SK-N-SH (cell line): ENCODE data around the gene PTN. TPM values are rescaled to one million over a fixed set of nuclear protein-coding genes. Genes with fewer than 3 reads are reported as not detected.
"Not testable (repeated sequence)": the region's sequence is repeated elsewhere in the genome, so short reads cannot be mapped to it uniquely, and the experiment has no call there.

Source experiments
- CTCF ChIA-PET: fragments of 300-600, 350-600 bp; formaldehyde crosslinking; extraction: SDS; loops from one replicate; lab custom pipeline; 2021; lab: Yijun Ruan, JAX
- POLR2A ChIA-PET: fragments of 350-600 bp; sonication (Branson Sonifier 250); formaldehyde crosslinking; extraction: SDS; loops from one replicate; lab custom pipeline; 2020; ENCODE audit warnings: antibody characterized with exemption, inconsistent platforms; lab: Yijun Ruan, JAX
- DNase-seq: peaks from one replicate; pipeline ENCODE4 v3.0.0; 2012
- H2AFZ ChIP-seq: fragments of 200-600 bp; sonication (generic); 2 replicates; pipeline ENCODE4 v1.8.1; 2016; ENCODE audit warnings: antibody characterized with exemption, mild to moderate bottlenecking, low read depth
- H3F3A ChIP-seq: fragments of 200-600 bp; sonication (generic); replicated peaks from 2 replicates; pipeline ENCODE3; 2016; ENCODE audit warnings: antibody characterized with exemption, mild to moderate bottlenecking; ENCODE audit not compliant: insufficient read depth
- H3K27ac ChIP-seq, 2 experiments: fragments of 200-500 bp in 1 of 2; fragments of 200-600 bp in 1 of 2; sonication (Bioruptor generic) in 1 of 2; sonication (generic), shearing (Covaris generic) in 1 of 2; 2 replicates each; pipeline versions ENCODE4 v1.5.1 to v1.6.1; 2014 to 2016; ENCODE audit warnings: low read depth in 2 of 2, inconsistent platforms in 1 of 2, low read length in 1 of 2, mild to moderate bottlenecking in 1 of 2, mixed read lengths in 1 of 2
- H3K27me3 ChIP-seq: fragments of 200-600 bp; sonication (generic), shearing (Covaris generic); 2 replicates; pipeline ENCODE4 v1.6.1; 2016; ENCODE audit warnings: mixed run types; ENCODE audit not compliant: insufficient read depth
- H3K36me3 ChIP-seq, 2 experiments: fragments of 200-500 bp in 1 of 2; fragments of 200-600 bp in 1 of 2; sonication (Bioruptor generic) in 1 of 2; sonication (generic) in 1 of 2; replicated peaks in 1 of 2; 2 replicates each; pipeline versions ENCODE3 to v1.5.1; 2014 to 2016; ENCODE audit warnings: low read length in 1 of 2, mild to moderate bottlenecking in 1 of 2; ENCODE audit not compliant: insufficient read depth in 2 of 2, control insufficient read depth in 1 of 2
- H3K4me1 ChIP-seq, 2 experiments: fragments of 200-500 bp in 1 of 2; fragments of 200-600 bp in 1 of 2; sonication (Bioruptor generic) in 1 of 2; sonication (generic), shearing (Covaris generic) in 1 of 2; 2 replicates each; pipeline versions ENCODE4 v1.5.1 to v1.6.1; 2014 to 2016; ENCODE audit warnings: low read depth in 1 of 2, low read length in 1 of 2, mixed run types in 1 of 2; ENCODE audit not compliant: insufficient read depth in 2 of 2, control insufficient read depth in 1 of 2
- H3K4me2 ChIP-seq: fragments of 200-600 bp; sonication (generic), shearing (Covaris generic); 2 replicates; pipeline ENCODE4 v1.6.1; 2017; ENCODE audit warnings: mixed run types
- H3K4me3 ChIP-seq, 2 experiments: fragments of 200-500 bp in 1 of 2; fragments of 200-600 bp in 1 of 2; sonication (Bioruptor generic) in 1 of 2; sonication (generic), shearing (Covaris generic) in 1 of 2; 2 replicates each; pipeline versions ENCODE4 v1.5.1 to v1.8.1; 2014 to 2016; ENCODE audit warnings: low read depth in 2 of 2, inconsistent platforms in 1 of 2, low read length in 1 of 2, mild to moderate bottlenecking in 1 of 2, mixed read lengths in 1 of 2, moderate library complexity in 1 of 2
- H3K79me2 ChIP-seq: fragments of 200-600 bp; sonication (generic); 2 replicates; pipeline ENCODE4 v1.8.1; 2017; ENCODE audit warnings: mild to moderate bottlenecking; ENCODE audit not compliant: insufficient read depth
- H3K9ac ChIP-seq: fragments of 200-600 bp; sonication (generic); 2 replicates; pipeline ENCODE4 v1.6.1; 2017; ENCODE audit warnings: mixed run types
- H3K9me2 ChIP-seq: fragments of 200-600 bp; sonication (generic); 2 replicates; pipeline ENCODE4 v1.6.1; 2017; ENCODE audit warnings: mixed run types
- H3K9me3 ChIP-seq: fragments of 200-600 bp; sonication (generic); 2 replicates; pipeline ENCODE4 v1.6.1; 2017; ENCODE audit warnings: mixed run types, mild to moderate bottlenecking, moderate library complexity
- H4K20me1 ChIP-seq: fragments of 200-600 bp; sonication (generic); 2 replicates; pipeline ENCODE4 v1.6.1; 2017; ENCODE audit warnings: mild to moderate bottlenecking, mixed run types; ENCODE audit not compliant: insufficient read depth
- EP300 ChIP-seq, 2 experiments: IDR thresholded peaks; 2 replicates each; pipeline versions ENCODE4 v1.4.0 to v1.6.1; 2012; ENCODE audit warnings: borderline replicate concordance in 1 of 2, low read depth in 1 of 2, low read length in 1 of 2
- FOSL2 ChIP-seq: IDR thresholded peaks from 2 replicates; pipeline ENCODE4 v1.4.0; 2012; ENCODE audit warnings: low read depth, mild to moderate bottlenecking, moderate library complexity, borderline replicate concordance
- GATA2 ChIP-seq: sonication (generic); formaldehyde crosslinking; IDR thresholded peaks from 2 replicates; pipeline ENCODE4 v1.5.0; 2020; ENCODE audit warnings: mild to moderate bottlenecking, missing genetic modification reagents
- MEF2A ChIP-seq: IDR thresholded peaks from 2 replicates; pipeline ENCODE4 v1.4.0; 2012; ENCODE audit warnings: low read depth, borderline replicate concordance
- NFIC ChIP-seq: IDR thresholded peaks from 2 replicates; pipeline ENCODE4 v1.4.0; 2012; ENCODE audit warnings: borderline replicate concordance
- RAD21 ChIP-seq: IDR thresholded peaks from 2 replicates; pipeline ENCODE4 v1.6.1; 2012; ENCODE audit warnings: mild to moderate bottlenecking, low read length
- TAF1 ChIP-seq: IDR thresholded peaks from 2 replicates; pipeline ENCODE4 v1.6.1; 2012; ENCODE audit warnings: low read depth, mild to moderate bottlenecking, low read length, moderate library complexity, borderline replicate concordance
- TCF12 ChIP-seq: IDR thresholded peaks from 2 replicates; pipeline ENCODE4 v1.4.0; 2012
- TEAD4 ChIP-seq: IDR thresholded peaks from 2 replicates; pipeline ENCODE4 v1.4.0; 2012; ENCODE audit warnings: mild to moderate bottlenecking, borderline replicate concordance; ENCODE audit not compliant: insufficient read depth
- WGBS: methylation state at CpG from one replicate; pipeline ENCODE4 v1.1.6; 2017; ENCODE audit warnings: low lambda C conversion rate; 5-methylcytosine and 5-hydroxymethylcytosine counted together
- polyA plus RNA-seq, 3 experiments: library from polyadenylated mRNA; depleted of rRNA; stranded (reverse); fragments of >200 nt; gene quantifications; 2 replicates each; pipeline ENCODE4 v1.2.3, GENCODE V29; 2012
- TF ChIP-seq, protein P1 (sequence below): IDR thresholded peaks from 2 replicates; pipeline ENCODE4 v1.6.1; 2012; ENCODE audit warnings: mild to moderate bottlenecking, low read depth, low read length, moderate library complexity

Gene PTN
- polyA plus RNA-seq, 1 of the 3 experiments (the other 2 are of a cell fraction): 23.7 TPM

DNA sequence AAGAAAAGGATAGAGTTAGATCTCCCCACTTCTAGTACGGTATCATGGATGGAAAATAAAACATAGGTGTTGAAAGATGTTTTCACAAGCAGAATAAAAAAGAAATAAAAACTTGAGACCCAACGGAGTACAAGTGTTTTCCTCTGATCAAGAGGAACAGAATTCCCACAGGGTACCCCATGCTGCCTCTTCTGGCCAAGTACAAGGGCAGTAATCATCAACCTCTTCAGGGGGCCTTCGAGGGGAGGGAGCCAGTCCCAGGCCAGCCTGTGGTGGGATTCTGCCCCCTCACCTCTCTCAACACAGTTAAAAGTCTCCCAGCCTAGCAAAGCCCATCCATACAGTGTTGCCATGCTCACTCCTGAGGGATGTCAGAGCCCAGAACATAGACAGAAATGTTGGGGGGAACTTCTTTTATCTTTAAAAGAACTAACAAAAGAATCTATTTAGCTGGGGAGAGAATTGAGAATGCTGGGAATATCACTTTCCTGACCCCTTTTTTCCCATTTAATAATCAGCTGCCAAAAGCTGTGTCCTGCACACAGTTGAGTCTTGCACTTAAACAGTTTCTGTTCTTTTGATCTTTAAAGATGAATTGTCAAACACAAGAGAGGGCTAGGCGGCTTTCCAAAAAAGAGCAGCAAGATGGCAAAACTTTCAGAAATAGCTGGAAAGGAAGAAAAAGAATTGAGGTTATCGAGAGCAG is 101.7 kb downstream of the PTN start:
- Histone ChIP-seq H3K36me3 (no peaks in the 10 kb centered on the region), H2AFZ (no peak overlapping the region), H3K9me2 (no peaks in the 10 kb centered on the region), H3K27me3 (no peaks in the 10 kb centered on the region), H3F3A (no peaks in the 10 kb centered on the region), H3K4me1 (peaks cover 0 to 2% of the 10 kb centered on the region in 2 experiments; a peak in 1 of 4 replicates), H3K4me2 (no peak overlapping the region), H3K79me2 (no peaks in the 10 kb centered on the region), H3K9me3 (no peaks in the 10 kb centered on the region), H3K4me3 (no peak overlapping the region), H3K27ac (no peak overlapping the region), H3K9ac (no peak overlapping the region), H4K20me1 (no peaks in the 10 kb centered on the region)
- CTCF ChIA-PET: interaction anchor here (0.5 to 1.2 kb wide), 2 partner anchors 31 to 72 kb away, joined by 3 read pairs; no protein-coding TSS in a partner anchor
- TF ChIP-seq TCF12: no peak
- no peak for TF ChIP-seq MEF2A
- TF ChIP-seq FOSL2: no peak
- TF ChIP-seq EP300 (IDR thresholded peaks at IDR 0.05; ENCODE audit: borderline replicate concordance in 1 of 2, low read depth in 1 of 2, low read length in 1 of 2): no peak
- no peak for TF ChIP-seq TEAD4
- TF ChIP-seq NFIC: no peak
- TF ChIP-seq GATA2: no peak
- no peak for TF ChIP-seq TAF1
- TF ChIP-seq, protein P1, sequence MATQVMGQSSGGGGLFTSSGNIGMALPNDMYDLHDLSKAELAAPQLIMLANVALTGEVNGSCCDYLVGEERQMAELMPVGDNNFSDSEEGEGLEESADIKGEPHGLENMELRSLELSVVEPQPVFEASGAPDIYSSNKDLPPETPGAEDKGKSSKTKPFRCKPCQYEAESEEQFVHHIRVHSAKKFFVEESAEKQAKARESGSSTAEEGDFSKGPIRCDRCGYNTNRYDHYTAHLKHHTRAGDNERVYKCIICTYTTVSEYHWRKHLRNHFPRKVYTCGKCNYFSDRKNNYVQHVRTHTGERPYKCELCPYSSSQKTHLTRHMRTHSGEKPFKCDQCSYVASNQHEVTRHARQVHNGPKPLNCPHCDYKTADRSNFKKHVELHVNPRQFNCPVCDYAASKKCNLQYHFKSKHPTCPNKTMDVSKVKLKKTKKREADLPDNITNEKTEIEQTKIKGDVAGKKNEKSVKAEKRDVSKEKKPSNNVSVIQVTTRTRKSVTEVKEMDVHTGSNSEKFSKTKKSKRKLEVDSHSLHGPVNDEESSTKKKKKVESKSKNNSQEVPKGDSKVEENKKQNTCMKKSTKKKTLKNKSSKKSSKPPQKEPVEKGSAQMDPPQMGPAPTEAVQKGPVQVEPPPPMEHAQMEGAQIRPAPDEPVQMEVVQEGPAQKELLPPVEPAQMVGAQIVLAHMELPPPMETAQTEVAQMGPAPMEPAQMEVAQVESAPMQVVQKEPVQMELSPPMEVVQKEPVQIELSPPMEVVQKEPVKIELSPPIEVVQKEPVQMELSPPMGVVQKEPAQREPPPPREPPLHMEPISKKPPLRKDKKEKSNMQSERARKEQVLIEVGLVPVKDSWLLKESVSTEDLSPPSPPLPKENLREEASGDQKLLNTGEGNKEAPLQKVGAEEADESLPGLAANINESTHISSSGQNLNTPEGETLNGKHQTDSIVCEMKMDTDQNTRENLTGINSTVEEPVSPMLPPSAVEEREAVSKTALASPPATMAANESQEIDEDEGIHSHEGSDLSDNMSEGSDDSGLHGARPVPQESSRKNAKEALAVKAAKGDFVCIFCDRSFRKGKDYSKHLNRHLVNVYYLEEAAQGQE: no peak
- TF ChIP-seq RAD21: no peak
- DNase-seq: no peak
- WGBS: 53% methylated on average over 5 of the region's 5 CpGs
- POLR2A ChIA-PET: no interaction called here

DNA sequence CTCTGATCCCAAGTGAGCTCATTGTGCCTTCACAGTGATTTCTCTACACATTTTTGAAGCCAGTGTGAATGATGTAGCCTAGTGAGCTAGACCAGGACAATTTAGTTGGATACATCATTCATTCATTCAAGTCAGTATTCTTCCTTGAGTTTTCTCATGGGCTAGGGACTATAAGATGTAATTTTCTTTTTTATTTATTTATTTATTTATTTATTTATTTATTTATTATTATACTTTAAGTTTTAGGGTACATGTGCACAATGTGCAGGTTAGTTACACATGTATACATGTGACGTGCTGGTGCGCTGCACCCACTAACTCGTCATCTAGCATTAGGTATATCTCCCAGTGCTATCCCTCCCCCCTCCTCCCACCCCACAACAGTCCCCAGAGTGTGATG is 104.3 kb downstream of the PTN start:
- H3K27ac ChIP-seq, DNase-seq, H3K36me3 ChIP-seq, H3K4me3 ChIP-seq, H3K9ac ChIP-seq, H3F3A ChIP-seq, H3K9me2 ChIP-seq, H4K20me1 ChIP-seq, H3K79me2 ChIP-seq, H3K4me2 ChIP-seq, H3K9me3 ChIP-seq, POLR2A ChIA-PET, H3K27me3 ChIP-seq, H2AFZ ChIP-seq: not testable (repeated sequence)
- WGBS: 71% methylated on average over 3 of the region's 3 CpGs
- peaks cover 0 to 10% of the 10 kb centered on the region in 2 experiments; a peak in 2 of 4 replicates for H3K4me1 ChIP-seq
- CTCF ChIA-PET: interaction anchor here (1.0 to 1.3 kb wide), 2 partner anchors 68 to 70 kb away, joined by 3 read pairs; no protein-coding TSS in a partner anchor
